A673 (cell line): Measurements from ENCODE around the gene NECTIN1. TPM values are rescaled to one million over a fixed set of nuclear protein-coding genes. Genes with fewer than 3 reads are reported as not detected.

Experiments
- BruUV-seq: library from RNA; stranded (reverse); fragments of 400-500 nt; replicated peaks from 2 replicates; lab custom pipeline; 2021; lab: Mats Ljungman, UMichigan
- CTCF ChIA-PET: fragments of 300-600 bp; sonication (Branson Sonifier 250); formaldehyde crosslinking; loops from one replicate; lab custom pipeline; 2022; ENCODE audit warnings: antibody characterized with exemption; lab: Charles Lee
- POLR2A ChIA-PET: fragments of 300-600 bp; sonication (Branson Sonifier 250); formaldehyde crosslinking; loops from one replicate; lab custom pipeline; 2022; ENCODE audit warnings: antibody characterized with exemption; ENCODE audit not compliant: low non-redundant PET; lab: Charles Lee
- DNase-seq: peaks from one replicate; pipeline ENCODE4 v3.0.0-alpha.2; 2015; ENCODE audit warnings: low spot score
- H3K27ac ChIP-seq: fragments of 200-600 bp; sonication (generic); 2 replicates; pipeline ENCODE4 v1.5.1; 2016; ENCODE audit warnings: mixed run types, low read depth, mild to moderate bottlenecking, mixed read lengths, antibody characterized with exemption, low read length; ENCODE audit not compliant: poor library complexity, severe bottlenecking
- H3K27me3 ChIP-seq: fragments of 200-600 bp; sonication (generic); replicated peaks from 2 replicates; pipeline ENCODE4 v1.6.1; 2017; ENCODE audit warnings: mixed run types, low read depth, mild to moderate bottlenecking, mixed read lengths, antibody characterized with exemption, low read length; ENCODE audit not compliant: insufficient read depth, poor library complexity
- H3K36me3 ChIP-seq: fragments of 200-600 bp; sonication (generic); 2 replicates; pipeline ENCODE4 v1.6.1; 2016; ENCODE audit warnings: mixed run types, mild to moderate bottlenecking, mixed read lengths, antibody characterized with exemption, low read length; ENCODE audit not compliant: insufficient read depth, poor library complexity, severe bottlenecking
- H3K4me1 ChIP-seq: fragments of 200-600 bp; sonication (generic); 2 replicates; pipeline ENCODE4 v1.6.1; 2017; ENCODE audit warnings: mixed run types, mild to moderate bottlenecking, mixed read lengths, antibody characterized with exemption, low read length; ENCODE audit not compliant: insufficient read depth, poor library complexity, severe bottlenecking
- H3K4me3 ChIP-seq: fragments of 200-600 bp; sonication (generic); 2 replicates; pipeline ENCODE4 v1.5.1; 2016; ENCODE audit warnings: low read depth, mixed run types, mild to moderate bottlenecking, mixed read lengths, low read length; ENCODE audit not compliant: poor library complexity, severe bottlenecking
- H3K9me3 ChIP-seq: fragments of 200-600 bp; sonication (generic); 2 replicates; pipeline ENCODE4 v1.6.1; 2016; ENCODE audit warnings: mixed run types, low read depth, mild to moderate bottlenecking, mixed read lengths, antibody characterized with exemption, low read length; ENCODE audit not compliant: poor library complexity, severe bottlenecking
- CTCF ChIP-seq: fragments of 300-800, 200-600 bp; sonication (generic); conservative IDR thresholded peaks from 2 replicates; pipeline ENCODE4 v1.5.1; 2017; ENCODE audit warnings: low read depth, mild to moderate bottlenecking, antibody characterized with exemption, low read length, moderate library complexity, mixed read lengths
- EZH2 ChIP-seq: fragments of 200-600 bp; sonication (generic); IDR thresholded peaks from 2 replicates; pipeline ENCODE4 v1.6.1; 2017; ENCODE audit warnings: borderline replicate concordance, low read depth, mild to moderate bottlenecking, mixed read lengths, antibody characterized with exemption, low read length; ENCODE audit not compliant: poor library complexity, severe bottlenecking
- intact Hi-C: fragments of 100-400 bp; cut with micrococcal nuclease; formaldehyde crosslinking; loops from one replicate; pipeline ENCODE4 v1.10.0; 2022; ENCODE audit not compliant: unreplicated experiment
- total RNA-seq: library from RNA; stranded (reverse); gene quantifications from 2 replicates; pipeline ENCODE4 v1.2.3, GENCODE V29; 2021

The NECTIN1 gene
- total RNA-seq, 1 experiment from 2014 or later: 10.1 TPM

- POLR2A ChIA-PET: no interaction called here
- Histone ChIP-seq H3K36me3 (no peaks in the 10 kb centered on the region), H3K27ac (no peak overlapping the region), H3K4me1 (peaks cover 3% of the 10 kb centered on the region), H3K9me3 (no peaks in the 10 kb centered on the region), H3K4me3 (no peak overlapping the region), H3K27me3 (no peaks in the 10 kb centered on the region)
- BruUV-seq: no TSS peak
- intact Hi-C loops: no loop called here
- CTCF ChIA-PET: no interaction called here
- no peak for TF ChIP-seq EZH2
- TF ChIP-seq CTCF: no peak
- no peak for DNase-seq
Measured at GRCh38 chr11:119672597-119672996, 56.4 kb downstream of the NECTIN1 start.

GRCh38 chr11:119671561-119672015 lies 57.4 kb downstream of the NECTIN1 start:
- Histone ChIP-seq H3K27me3 (no peaks in the 10 kb centered on the region), H3K4me3 (no peak overlapping the region), H3K9me3 (no peaks in the 10 kb centered on the region), H3K27ac (no peak overlapping the region), H3K4me1 (peaks cover 3% of the 10 kb centered on the region), H3K36me3 (no peaks in the 10 kb centered on the region)
- intact Hi-C loops: no loop called here
- POLR2A ChIA-PET: interaction anchor here (0.6 kb wide), 1 partner anchor 1305 kb away, joined by 3 read pairs; no protein-coding TSS in a partner anchor
- CTCF ChIA-PET: no interaction called here
- TF ChIP-seq EZH2 (no peak), CTCF (no peak)
- no TSS peak for BruUV-seq
- DNase-seq: no peak

GRCh38 chr11:119671051-119671450 lies 57.9 kb downstream of the NECTIN1 start:
- TF ChIP-seq EZH2 (no peak), CTCF (no peak)
- no peak for DNase-seq
- BruUV-seq: no TSS peak
- Histone ChIP-seq H3K27ac (no peak overlapping the region), H3K4me3 (no peak overlapping the region), H3K9me3 (no peaks in the 10 kb centered on the region), H3K4me1 (peaks cover 3% of the 10 kb centered on the region), H3K36me3 (no peaks in the 10 kb centered on the region), H3K27me3 (no peaks in the 10 kb centered on the region)
- intact Hi-C loops: no loop called here
- CTCF ChIA-PET: no interaction called here
- POLR2A ChIA-PET: no interaction called here
